H4 (cell line): ENCODE results near the gene PRR23E. TPM values are rescaled to one million over a fixed set of nuclear protein-coding genes. Genes with fewer than 3 reads are reported as not detected.

Source experiments
- DNase-seq: peaks from one replicate; pipeline ENCODE4 v3.0.0-alpha.2; 2015; ENCODE audit warnings: low spot score
- total RNA-seq: library from RNA; depleted of rRNA; stranded (reverse); fragments of >200 nt; shearing (Covaris generic); gene quantifications from 2 replicates; pipeline ENCODE4 v1.2.3, GENCODE V29; 2014

Gene PRR23E
- total RNA-seq, 1 experiment from 2014 or later = not detected

GRCh38 chr3:127183931-127184869 lies 8.7 kb upstream of the PRR23E start:
- DNase-seq = no peak

GRCh38 chr3:127184870-127185216 lies 8.1 kb upstream of the PRR23E start:
- DNase-seq = no peak

GRCh38 chr3:127185268-127185667 lies 7.7 kb upstream of the PRR23E start:
- no peak for DNase-seq

GRCh38 chr3:127185962-127186674 lies 6.8 kb upstream of the PRR23E start:
- no peak for DNase-seq

GRCh38 chr3:127187316-127187715 lies 5.6 kb upstream of the PRR23E start:
- DNase-seq = no peak

GRCh38 chr3:127193341-127193740 lies 410 bp downstream of the PRR23E start:
- DNase-seq = no peak

- no peak for DNase-seq
Observed at GRCh38 chr3:127193775-127194174, 844 bp downstream of the PRR23E start.

GRCh38 chr3:127194601-127195187 lies 1.8 kb downstream of the PRR23E start:
- no peak for DNase-seq

GRCh38 chr3:127195417-127195816 lies 2.5 kb downstream of the PRR23E start:
- no peak for DNase-seq

GRCh38 chr3:127196002-127196401 lies 3.1 kb downstream of the PRR23E start:
- no peak for DNase-seq

- DNase-seq = no peak
Observed at GRCh38 chr3:127196466-127197299, 3.8 kb downstream of the PRR23E start.

- no peak for DNase-seq
Observed at GRCh38 chr3:127197300-127198189, 4.6 kb downstream of the PRR23E start.

- no peak for DNase-seq
Observed at GRCh38 chr3:127200086-127200691, 7.3 kb downstream of the PRR23E start.

GRCh38 chr3:127203024-127203423 lies 10.1 kb downstream of the PRR23E start:
- no peak for DNase-seq

GRCh38 chr3:127204841-127205582 lies 12.1 kb downstream of the PRR23E start:
- DNase-seq = no peak

- no peak for DNase-seq
Observed at GRCh38 chr3:127206154-127206553, 13.2 kb downstream of the PRR23E start.

- DNase-seq = no peak
Observed at GRCh38 chr3:127206611-127207516, 13.9 kb downstream of the PRR23E start.

- DNase-seq = no peak
Observed at GRCh38 chr3:127207727-127208482, 15.0 kb downstream of the PRR23E start.
